Measurements from ENCODE around the gene IRS2. TPM values are rescaled to one million over a fixed set of nuclear protein-coding genes. Genes with fewer than 3 reads are reported as not detected.
A peak's percentile ranks its signal among the peaks of the same experiment; 100 is the strongest.

Gene IRS2
- total and polyA plus RNA-seq, 2 of the 8 experiments (the other 6 are each of a cell fraction or from before 2014, with no cell fraction given): 2.6 to 17.0 TPM

- CTCF ChIA-PET (ENCODE audit: partially characterized antibody): interaction anchor here (0.8 to 1.7 kb wide), 2 partner anchors 9 to 59 kb away, joined by 4 to 5 read pairs; no protein-coding TSS in a partner anchor
- H4K8ac ChIP-seq (ENCODE audit: extremely low read depth, insufficient read depth, low read length): no peak overlapping the region
- no peak overlapping the region for H3K18ac ChIP-seq (ENCODE audit: extremely low read depth, low read length)
- no peak overlapping the region for H2AK5ac ChIP-seq (ENCODE audit: low read depth, low read length)
- no peaks in the 10 kb centered on the region for H3K9me3 ChIP-seq (ENCODE audit: insufficient read depth in 2 of 2, low read depth in 1 of 2, low read length in 1 of 2)
- DNase-seq (ENCODE audit: low read depth in 1 of 2, low spot score in 2 of 2) (no peak), FAIRE-seq (no peak)
- H3K79me2 ChIP-seq (ENCODE audit: control insufficient read depth in 1 of 2, insufficient read depth in 2 of 2, low read length in 2 of 2): no peaks in the 10 kb centered on the region
- POLR2A ChIA-PET (ENCODE audit: partially characterized antibody): no interaction called here
- H3K4me2 ChIP-seq (ENCODE audit: insufficient read depth in 1 of 2, low read depth in 2 of 2, low read length in 2 of 2): no peak overlapping the region
- no peak overlapping the region for H3K27ac ChIP-seq (ENCODE audit: low read depth, low read length)
- H2AFZ ChIP-seq (ENCODE audit: low read length): no peak overlapping the region
- no peak overlapping the region for H3K4me3 ChIP-seq (ENCODE audit: extremely low read depth in 1 of 4, insufficient read depth in 2 of 4, low read depth in 3 of 4, low read length in 4 of 4)
- H2BK20ac ChIP-seq (ENCODE audit: low read length): no peak overlapping the region
- H3K4ac ChIP-seq (replicated peaks; ENCODE audit: insufficient read length, low read depth, low read length): no peak overlapping the region
- WGBS, 2 experiments (ENCODE audit: extremely low coverage in 1 of 2, insufficient coverage in 1 of 2, insufficient read length in 1 of 2, insufficient replicate concordance in 2 of 2, low coverage in 1 of 2, low lambda C conversion rate in 2 of 2, missing lambda C conversion rate in 1 of 2): 80% methylated on average over 3 of the region's 3 CpGs; no CpG with 5 or more reads in 1 of the 2 experiments
- no peak overlapping the region for H3K9ac ChIP-seq (replicated peaks in 1 of 4; ENCODE audit: extremely low read depth in 1 of 4, low read depth in 3 of 4, low read length in 3 of 4)
- H4K20me1 ChIP-seq (replicated peaks in 1 of 2; ENCODE audit: control insufficient read depth in 1 of 2, insufficient read depth in 2 of 2, low read length in 2 of 2): no peaks in the 10 kb centered on the region
- no peak overlapping the region for H3K14ac ChIP-seq (ENCODE audit: insufficient read length)
- H3K27me3 ChIP-seq (replicated peaks in 1 of 4; ENCODE audit: control insufficient read depth in 3 of 4, extremely low read depth in 1 of 4, insufficient read depth in 3 of 4, low read length in 3 of 4): no peaks in the 10 kb centered on the region; a peak in 1 of 7 replicates
- no peak overlapping the region for H2BK5ac ChIP-seq (ENCODE audit: low read depth, low read length)
- no peaks in the 10 kb centered on the region for H3K23me2 ChIP-seq (ENCODE audit: low read depth, low read length)
- H2BK120ac ChIP-seq (replicated peaks; ENCODE audit: low read depth, low read length): no peak overlapping the region
- no peaks in the 10 kb centered on the region for H3K36me3 ChIP-seq (ENCODE audit: control insufficient read depth in 2 of 4, insufficient read depth in 4 of 4, low read length in 3 of 4)
- H4K91ac ChIP-seq (replicated peaks; ENCODE audit: insufficient read length, low read length): no peak overlapping the region
- no peak overlapping the region for H3K56ac ChIP-seq (replicated peaks; ENCODE audit: insufficient read length, low read depth, low read length)
- no peak overlapping the region for H2BK15ac ChIP-seq (ENCODE audit: low read length)
- no peak overlapping the region for H4K5ac ChIP-seq (ENCODE audit: insufficient read length, low read depth, low read length)
- TF ChIP-seq SIRT6 (IDR thresholded peaks at IDR 0.05; ENCODE audit: low read length) (no peak), BRCA1 (IDR thresholded peaks at IDR 0.05; ENCODE audit: low read depth, low read length) (no peak), FOSL1 (IDR thresholded peaks at IDR 0.05; ENCODE audit: insufficient read depth, low read depth, low read length) (no peak), SIN3A (conservative IDR thresholded peaks at IDR 0.05 in 1 of 2, IDR thresholded peaks at IDR 0.05 in 1 of 2; ENCODE audit: low read depth in 1 of 2, low read length in 2 of 2) (no peak), HDAC2 (IDR thresholded peaks at IDR 0.05; ENCODE audit: borderline replicate concordance in 1 of 2, low read depth in 2 of 2, low read length in 2 of 2) (no peak), EGR1 (IDR thresholded peaks at IDR 0.05; ENCODE audit: borderline replicate concordance, low read depth, low read length) (no peak), SIX5 (IDR thresholded peaks at IDR 0.05; ENCODE audit: low read depth, low read length) (no peak), RFX5 (IDR thresholded peaks at IDR 0.05; ENCODE audit: borderline replicate concordance, low read depth, low read length) (no peak), CREB1 (IDR thresholded peaks at IDR 0.05) (no peak), ATF3 (IDR thresholded peaks at IDR 0.05; ENCODE audit: insufficient read depth, low read depth, low read length) (no peak)
- no peaks in the 10 kb centered on the region for H3K79me1 ChIP-seq (ENCODE audit: low read depth, low read length)
- peaks cover 0 to 7% (median 5%) of the 10 kb centered on the region in 4 experiments; a peak in 2 of 7 replicates for H3K4me1 ChIP-seq (replicated peaks in 1 of 4; ENCODE audit: control insufficient read depth in 3 of 4, insufficient read depth in 4 of 4, low read length in 3 of 4)
- no peak overlapping the region for H3K23ac ChIP-seq (ENCODE audit: insufficient read length)
- H2BK12ac ChIP-seq (ENCODE audit: low read depth, low read length): 0 out of 2 replicates have a peak overlapping the region, but pooled peaks have one; percentile 7
Observed at GRCh38 chr13:109821103-109821502, 34.7 kb upstream of the IRS2 start.

Data from H1 (cell line).